Omental fat pad (tissue), 4 donors: ENCODE measurements around the gene PLVAP. TPM values are rescaled to one million over a fixed set of nuclear protein-coding genes. Genes with fewer than 3 reads are reported as not detected.
A peak's percentile ranks its signal among the peaks of the same experiment; 100 is the strongest.

Experiments
- ATAC-seq: fragments of 150-250 bp; one replicate; pipeline ENCODE4 v1.9.1; 2016; ENCODE audit warnings: mild to moderate bottlenecking, moderate library complexity; ENCODE audit not compliant: low FRiP score
- DNase-seq: peaks from one replicate; pipeline ENCODE4 v3.0.0-alpha.2; 2019; ENCODE audit warnings: low spot score
- total RNA-seq, 4 donors: library from RNA; depleted of rRNA; stranded (reverse); fragments of >200 nt; gene quantifications; one replicate each; pipeline ENCODE4 v1.1.0, GENCODE V29; 2016
- TF ChIP-seq, protein P1 (sequence below), 3 donors: fragments of 450-650 bp; IDR thresholded peaks; one replicate each; pipeline ENCODE4 v1.5.1; 2016 to 2017; ENCODE audit warnings: antibody characterized with exemption in 3 of 3, mild to moderate bottlenecking in 3 of 3, moderate library complexity in 2 of 3

The PLVAP gene
- total RNA-seq, 4 donors from 2014 or later, result 39.7 to 139 (median 114) TPM

DNA sequence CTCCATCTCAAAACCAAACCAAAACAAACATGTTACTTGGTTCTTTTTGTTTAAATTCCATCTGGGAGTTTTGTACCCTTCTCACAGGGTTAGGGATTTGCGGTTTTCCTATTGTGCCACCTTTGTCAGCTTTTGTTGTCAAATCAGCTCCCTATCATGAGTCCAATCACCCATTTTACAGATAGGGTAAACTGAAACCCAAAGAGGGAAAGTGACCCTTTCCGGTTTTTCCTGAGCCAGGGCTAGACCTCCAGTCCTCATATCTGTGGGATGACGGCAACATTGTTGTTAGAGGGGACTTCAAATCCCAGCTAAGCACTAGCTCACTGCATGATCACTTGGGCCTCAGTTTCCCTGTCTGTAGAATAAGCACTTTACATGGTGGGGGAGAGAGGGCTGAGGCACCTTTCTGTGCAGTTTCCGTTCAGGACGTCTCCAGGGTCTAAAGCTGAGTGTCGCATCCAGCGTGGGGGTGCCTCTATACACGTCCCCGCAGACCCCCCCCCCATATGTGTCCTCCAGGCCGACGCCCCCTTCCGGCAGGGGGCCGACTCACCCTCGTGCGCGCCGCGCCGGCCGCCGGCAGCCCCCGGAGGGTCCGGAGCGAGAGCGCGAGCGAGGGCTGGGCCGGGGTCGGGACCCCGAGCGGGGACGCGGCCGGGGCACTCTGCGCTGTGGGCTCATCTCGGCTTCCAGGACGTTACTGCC lies 13.0 kb upstream of the PLVAP start:
- TF ChIP-seq, protein P1, sequence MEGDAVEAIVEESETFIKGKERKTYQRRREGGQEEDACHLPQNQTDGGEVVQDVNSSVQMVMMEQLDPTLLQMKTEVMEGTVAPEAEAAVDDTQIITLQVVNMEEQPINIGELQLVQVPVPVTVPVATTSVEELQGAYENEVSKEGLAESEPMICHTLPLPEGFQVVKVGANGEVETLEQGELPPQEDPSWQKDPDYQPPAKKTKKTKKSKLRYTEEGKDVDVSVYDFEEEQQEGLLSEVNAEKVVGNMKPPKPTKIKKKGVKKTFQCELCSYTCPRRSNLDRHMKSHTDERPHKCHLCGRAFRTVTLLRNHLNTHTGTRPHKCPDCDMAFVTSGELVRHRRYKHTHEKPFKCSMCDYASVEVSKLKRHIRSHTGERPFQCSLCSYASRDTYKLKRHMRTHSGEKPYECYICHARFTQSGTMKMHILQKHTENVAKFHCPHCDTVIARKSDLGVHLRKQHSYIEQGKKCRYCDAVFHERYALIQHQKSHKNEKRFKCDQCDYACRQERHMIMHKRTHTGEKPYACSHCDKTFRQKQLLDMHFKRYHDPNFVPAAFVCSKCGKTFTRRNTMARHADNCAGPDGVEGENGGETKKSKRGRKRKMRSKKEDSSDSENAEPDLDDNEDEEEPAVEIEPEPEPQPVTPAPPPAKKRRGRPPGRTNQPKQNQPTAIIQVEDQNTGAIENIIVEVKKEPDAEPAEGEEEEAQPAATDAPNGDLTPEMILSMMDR (IDR thresholded peaks at IDR 0.05), result no peak
- no peak for ATAC-seq
- DNase-seq, result no peak

DNA sequence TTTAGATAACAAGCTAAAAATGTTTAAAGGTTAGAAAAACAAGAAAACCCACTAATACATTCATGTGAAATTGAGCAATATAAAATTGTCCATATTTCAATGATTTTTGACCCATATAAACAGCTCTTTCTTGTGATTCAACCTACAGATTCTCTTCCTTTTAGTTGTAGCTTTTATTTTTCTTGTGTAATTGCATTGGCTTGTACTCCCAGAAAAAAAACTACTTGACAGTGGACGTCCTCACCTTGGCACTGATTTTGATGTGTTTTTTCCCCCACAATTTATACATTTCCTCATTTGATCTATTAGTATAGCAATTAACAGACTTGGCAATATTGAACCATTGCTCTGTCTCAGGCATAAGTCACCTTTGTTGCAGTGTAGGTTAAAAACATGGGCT lies 12.1 kb upstream of the PLVAP start:
- no peak for ATAC-seq
- TF ChIP-seq, protein P1 (IDR thresholded peaks at IDR 0.05), result no peak
- no peak for DNase-seq

GRCh38 chr19:17385878-17386611 lies 8.9 kb upstream of the PLVAP start:
- TF ChIP-seq, protein P1 (IDR thresholded peaks at IDR 0.05), result peak in 1 of 3 donors; percentile 29
- DNase-seq, result peak; percentile 70
- ATAC-seq, result no peak

DNA sequence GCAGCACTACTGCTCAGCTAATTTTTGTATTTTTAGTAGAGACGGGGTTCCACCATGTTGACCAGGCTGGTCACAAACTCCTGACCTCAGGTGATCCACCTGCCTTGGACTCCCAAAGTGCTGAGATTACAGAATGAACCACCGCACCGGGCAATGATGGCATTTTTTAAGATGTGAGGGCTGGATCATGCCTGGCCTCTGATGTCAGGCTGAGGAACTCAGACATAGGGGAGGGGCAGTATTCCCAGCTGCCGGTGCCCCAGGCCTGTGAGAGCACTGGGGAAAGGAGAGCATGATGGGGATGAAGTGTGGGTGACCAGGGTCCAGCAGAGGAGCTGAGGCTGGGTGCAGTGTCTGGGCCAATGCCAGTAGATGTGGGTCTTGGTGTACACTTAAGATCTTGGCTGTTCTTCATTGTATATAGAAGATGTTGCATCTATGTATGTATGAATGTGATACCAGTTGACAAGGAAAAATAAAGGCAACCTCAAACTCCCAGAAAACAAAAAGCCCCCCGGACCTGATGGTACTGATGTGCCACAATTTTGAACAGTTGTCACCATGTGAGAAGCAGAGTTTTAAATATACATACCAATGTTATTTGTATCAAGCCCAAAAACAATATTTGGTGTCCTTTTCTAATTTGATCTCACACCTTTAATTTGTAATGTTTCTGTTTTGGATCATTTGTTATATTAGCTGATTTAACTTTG lies 3.4 kb upstream of the PLVAP start:
- ATAC-seq, result no peak
- DNase-seq, result no peak
- TF ChIP-seq, protein P1 (IDR thresholded peaks at IDR 0.05), result no peak

GRCh38 chr19:17379221-17379631 lies 2.1 kb upstream of the PLVAP start:
- TF ChIP-seq, protein P1 (IDR thresholded peaks at IDR 0.05), result no peak
- ATAC-seq, result no peak
- DNase-seq, result no peak

- DNase-seq, result no peak
- ATAC-seq, result no peak
- TF ChIP-seq, protein P1 (IDR thresholded peaks at IDR 0.05), result no peak
Observed at GRCh38 chr19:17378271-17378670, 1.1 kb upstream of the PLVAP start.
